Panc1 (cell line): ENCODE measurements around the gene DRAM1. TPM values are rescaled to one million over a fixed set of nuclear protein-coding genes. Genes with fewer than 3 reads are reported as not detected.

Experiments used
- ATAC-seq: fragments of 200-7000 bp; cut with Tn5 transposase; 2 replicates; pipeline ENCODE4 v1.9.1; 2020; ENCODE audit warnings: mild to moderate bottlenecking, moderate library complexity
- BruUV-seq: library from RNA; stranded (reverse); fragments of 400-500 nt; replicated peaks from 2 replicates; lab custom pipeline; 2021; lab: Mats Ljungman, UMichigan
- CTCF ChIA-PET: fragments of 300-600 bp; sonication (Branson Sonifier 250); formaldehyde crosslinking; loops from one replicate; lab custom pipeline; 2022; ENCODE audit warnings: antibody characterized with exemption; lab: Charles Lee
- POLR2A ChIA-PET: fragments of 300-600 bp; sonication (Branson Sonifier 250); formaldehyde crosslinking; loops from one replicate; lab custom pipeline; 2022; ENCODE audit warnings: antibody characterized with exemption; lab: Charles Lee
- DNase-seq: peaks from one replicate; pipeline ENCODE4 v3.0.0-alpha.2; 2010; ENCODE audit warnings: low read depth, low spot score
- H3K27ac ChIP-seq: 2 replicates; pipeline ENCODE4 v1.5.1; 2011; ENCODE audit warnings: mild to moderate bottlenecking, low read length, inconsistent platforms
- H3K27me3 ChIP-seq: fragments of 200-500 bp; sonication (Bioruptor generic); 2 replicates; pipeline ENCODE4 v1.6.0; 2014; ENCODE audit warnings: low read length, inconsistent platforms; ENCODE audit not compliant: control insufficient read depth, insufficient read depth
- H3K36me3 ChIP-seq: fragments of 200-500 bp; sonication (Bioruptor generic); 2 replicates; pipeline ENCODE4 v1.5.1; 2014; ENCODE audit warnings: inconsistent platforms, mild to moderate bottlenecking, low read length, moderate library complexity; ENCODE audit not compliant: control insufficient read depth, insufficient read depth
- H3K4me1 ChIP-seq: 2 replicates; pipeline ENCODE4 v1.5.1; 2011; ENCODE audit warnings: inconsistent platforms, mild to moderate bottlenecking, low read length, moderate library complexity; ENCODE audit not compliant: control insufficient read depth, insufficient read depth
- H3K4me3 ChIP-seq, 2 experiments: 2 replicates each; pipeline ENCODE4 v1.5.1; 2011 to 2012; ENCODE audit warnings: low read depth in 2 of 2, low read length in 2 of 2, mild to moderate bottlenecking in 2 of 2, inconsistent platforms in 1 of 2, moderate library complexity in 1 of 2
- H3K9me3 ChIP-seq: fragments of 200-500 bp; sonication (Bioruptor generic); 2 replicates; pipeline ENCODE4 v1.5.1; 2014; ENCODE audit warnings: low read depth, mild to moderate bottlenecking, inconsistent platforms, low read length, moderate library complexity; ENCODE audit not compliant: control insufficient read depth, insufficient read depth
- POLR2AphosphoS5 ChIP-seq: IDR thresholded peaks from 2 replicates; pipeline ENCODE4 v1.6.1; 2012; ENCODE audit warnings: mild to moderate bottlenecking, low read depth, low read length, moderate library complexity
- SIN3A ChIP-seq: IDR thresholded peaks from 2 replicates; pipeline ENCODE4 v1.6.1; 2012; ENCODE audit warnings: low read depth, mild to moderate bottlenecking, low read length, moderate library complexity, borderline replicate concordance; ENCODE audit not compliant: insufficient read depth
- TCF7L2 ChIP-seq: IDR thresholded peaks from 2 replicates; pipeline ENCODE4 v1.6.1; 2011; ENCODE audit warnings: mild to moderate bottlenecking, low read depth, low read length, inconsistent platforms
- in situ Hi-C: cut with HindIII; loops from 2 replicates; pipeline ENCODE4 v1.10.0; 2016; ENCODE audit warnings: low sequenced_read_pairs, low pct_unique_long_range_greater_than_20kb
- intact Hi-C: fragments of 100-400 bp; cut with micrococcal nuclease; formaldehyde crosslinking; loops from one replicate; pipeline ENCODE4 v1.10.0; 2022; ENCODE audit not compliant: unreplicated experiment
- total RNA-seq: library from RNA; stranded (reverse); gene quantifications from one replicate; pipeline ENCODE4 v1.2.1, GENCODE V29; 2021; ENCODE audit not compliant: unreplicated experiment
- TF ChIP-seq, protein P1 (sequence below), 2 experiments: IDR thresholded peaks; 2 replicates each; pipeline ENCODE4 v1.6.1; 2011 to 2012; ENCODE audit warnings: low read depth in 2 of 2, control low read depth in 1 of 2, low read length in 1 of 2, mild to moderate bottlenecking in 1 of 2, moderate library complexity in 1 of 2; ENCODE audit not compliant: insufficient read depth in 1 of 2
- TF ChIP-seq, protein P2 (sequence below): fragments of 450-650 bp; IDR thresholded peaks from 2 replicates; pipeline ENCODE4 v1.5.1; 2017; ENCODE audit warnings: mild to moderate bottlenecking

DRAM1 gene
- total RNA-seq, 1 experiment from 2014 or later = 19.2 TPM

DNA sequence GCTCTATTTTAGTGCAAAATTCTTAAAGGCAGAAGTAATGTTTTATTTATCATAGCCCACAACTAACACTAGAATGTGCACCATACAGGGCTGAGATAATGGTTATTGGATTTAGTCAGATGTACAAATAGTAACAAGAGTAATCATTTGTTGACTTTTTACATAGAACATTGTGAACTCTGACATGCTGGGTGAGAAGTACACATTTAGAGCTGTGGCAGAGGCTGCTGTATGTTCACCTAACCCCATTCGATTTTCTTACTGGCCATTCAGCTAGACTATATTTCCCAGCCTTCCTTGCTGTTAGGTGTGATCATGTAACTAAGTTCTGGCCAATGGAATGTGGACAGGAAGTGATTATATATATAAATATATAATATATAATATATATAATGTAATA is 89.1 kb downstream of the DRAM1 start:
- intact Hi-C loops = no loop called here
- Histone ChIP-seq H3K4me3 (no peak overlapping the region), H3K4me1 (no peaks in the 10 kb centered on the region), H3K36me3 (no peaks in the 10 kb centered on the region), H3K9me3 (no peaks in the 10 kb centered on the region), H3K27ac (no peak overlapping the region), H3K27me3 (no peaks in the 10 kb centered on the region)
- ATAC-seq (no peak), DNase-seq (no peak)
- POLR2A ChIA-PET = no interaction called here
- TF ChIP-seq SIN3A (no peak), POLR2AphosphoS5 (no peak), TCF7L2 (no peak)
- TF ChIP-seq, protein P1, sequence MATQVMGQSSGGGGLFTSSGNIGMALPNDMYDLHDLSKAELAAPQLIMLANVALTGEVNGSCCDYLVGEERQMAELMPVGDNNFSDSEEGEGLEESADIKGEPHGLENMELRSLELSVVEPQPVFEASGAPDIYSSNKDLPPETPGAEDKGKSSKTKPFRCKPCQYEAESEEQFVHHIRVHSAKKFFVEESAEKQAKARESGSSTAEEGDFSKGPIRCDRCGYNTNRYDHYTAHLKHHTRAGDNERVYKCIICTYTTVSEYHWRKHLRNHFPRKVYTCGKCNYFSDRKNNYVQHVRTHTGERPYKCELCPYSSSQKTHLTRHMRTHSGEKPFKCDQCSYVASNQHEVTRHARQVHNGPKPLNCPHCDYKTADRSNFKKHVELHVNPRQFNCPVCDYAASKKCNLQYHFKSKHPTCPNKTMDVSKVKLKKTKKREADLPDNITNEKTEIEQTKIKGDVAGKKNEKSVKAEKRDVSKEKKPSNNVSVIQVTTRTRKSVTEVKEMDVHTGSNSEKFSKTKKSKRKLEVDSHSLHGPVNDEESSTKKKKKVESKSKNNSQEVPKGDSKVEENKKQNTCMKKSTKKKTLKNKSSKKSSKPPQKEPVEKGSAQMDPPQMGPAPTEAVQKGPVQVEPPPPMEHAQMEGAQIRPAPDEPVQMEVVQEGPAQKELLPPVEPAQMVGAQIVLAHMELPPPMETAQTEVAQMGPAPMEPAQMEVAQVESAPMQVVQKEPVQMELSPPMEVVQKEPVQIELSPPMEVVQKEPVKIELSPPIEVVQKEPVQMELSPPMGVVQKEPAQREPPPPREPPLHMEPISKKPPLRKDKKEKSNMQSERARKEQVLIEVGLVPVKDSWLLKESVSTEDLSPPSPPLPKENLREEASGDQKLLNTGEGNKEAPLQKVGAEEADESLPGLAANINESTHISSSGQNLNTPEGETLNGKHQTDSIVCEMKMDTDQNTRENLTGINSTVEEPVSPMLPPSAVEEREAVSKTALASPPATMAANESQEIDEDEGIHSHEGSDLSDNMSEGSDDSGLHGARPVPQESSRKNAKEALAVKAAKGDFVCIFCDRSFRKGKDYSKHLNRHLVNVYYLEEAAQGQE (IDR thresholded peaks at IDR 0.05; ENCODE audit: insufficient read depth in 1 of 2, low read depth in 2 of 2, low read length in 1 of 2) = no peak
- TF ChIP-seq, protein P2, sequence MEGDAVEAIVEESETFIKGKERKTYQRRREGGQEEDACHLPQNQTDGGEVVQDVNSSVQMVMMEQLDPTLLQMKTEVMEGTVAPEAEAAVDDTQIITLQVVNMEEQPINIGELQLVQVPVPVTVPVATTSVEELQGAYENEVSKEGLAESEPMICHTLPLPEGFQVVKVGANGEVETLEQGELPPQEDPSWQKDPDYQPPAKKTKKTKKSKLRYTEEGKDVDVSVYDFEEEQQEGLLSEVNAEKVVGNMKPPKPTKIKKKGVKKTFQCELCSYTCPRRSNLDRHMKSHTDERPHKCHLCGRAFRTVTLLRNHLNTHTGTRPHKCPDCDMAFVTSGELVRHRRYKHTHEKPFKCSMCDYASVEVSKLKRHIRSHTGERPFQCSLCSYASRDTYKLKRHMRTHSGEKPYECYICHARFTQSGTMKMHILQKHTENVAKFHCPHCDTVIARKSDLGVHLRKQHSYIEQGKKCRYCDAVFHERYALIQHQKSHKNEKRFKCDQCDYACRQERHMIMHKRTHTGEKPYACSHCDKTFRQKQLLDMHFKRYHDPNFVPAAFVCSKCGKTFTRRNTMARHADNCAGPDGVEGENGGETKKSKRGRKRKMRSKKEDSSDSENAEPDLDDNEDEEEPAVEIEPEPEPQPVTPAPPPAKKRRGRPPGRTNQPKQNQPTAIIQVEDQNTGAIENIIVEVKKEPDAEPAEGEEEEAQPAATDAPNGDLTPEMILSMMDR = no peak
- BruUV-seq = no TSS peak
- CTCF ChIA-PET = interaction anchor here (0.6 kb wide), 1 partner anchor 51 kb away, joined by 7 read pairs; no protein-coding TSS in a partner anchor
- in situ Hi-C loops = no loop called here

DNA sequence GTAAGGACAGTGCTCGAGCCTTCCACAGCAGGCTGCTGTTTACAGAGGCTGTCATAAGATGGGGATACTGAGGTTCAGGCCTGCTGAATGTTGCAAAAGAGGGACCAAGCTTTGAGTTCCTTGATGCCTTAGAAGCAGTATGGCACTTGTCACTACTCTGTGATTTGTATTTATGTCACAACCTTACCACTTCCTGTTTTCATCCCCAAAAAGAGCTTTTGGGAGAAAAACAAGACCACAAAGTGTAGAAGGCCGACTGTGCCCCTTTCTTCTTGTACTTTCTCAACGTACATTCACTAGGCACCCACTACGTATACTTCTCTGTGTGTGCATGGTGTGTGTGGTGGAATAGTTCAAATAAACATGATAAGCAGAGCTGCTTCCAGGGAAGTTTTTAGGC is 90.1 kb downstream of the DRAM1 start:
- in situ Hi-C loops = no loop called here
- POLR2A ChIA-PET = no interaction called here
- TF ChIP-seq, protein P1 (IDR thresholded peaks at IDR 0.05; ENCODE audit: insufficient read depth in 1 of 2, low read depth in 2 of 2, low read length in 1 of 2) = no peak
- no peak for TF ChIP-seq POLR2AphosphoS5
- Histone ChIP-seq H3K4me1 (no peaks in the 10 kb centered on the region), H3K27me3 (no peaks in the 10 kb centered on the region), H3K4me3 (no peak overlapping the region), H3K36me3 (no peaks in the 10 kb centered on the region), H3K27ac (no peak overlapping the region), H3K9me3 (no peaks in the 10 kb centered on the region)
- CTCF ChIA-PET = no interaction called here
- ATAC-seq (no peak), DNase-seq (no peak)
- no TSS peak for BruUV-seq
- intact Hi-C loops = no loop called here
